Endothelial cell of umbilical vein (primary cell): ENCODE results near the gene SLC11A1. TPM values are rescaled to one million over a fixed set of nuclear protein-coding genes. Genes with fewer than 3 reads are reported as not detected.

Source experiments
- BruUV-seq: library from RNA; stranded (reverse); fragments of 400-500 nt; replicated peaks from 2 replicates; lab custom pipeline; 2021; lab: Mats Ljungman, UMichigan
- CTCF ChIA-PET: fragments of 300-600, 350-600 bp; sonication (Branson Sonifier 250); formaldehyde crosslinking; loops from one replicate; lab custom pipeline; 2021; ENCODE audit warnings: antibody characterized with exemption, inconsistent platforms; lab: Charles Lee
- POLR2A ChIA-PET: fragments of 300-600, 350-600 bp; sonication (Branson Sonifier 250); formaldehyde crosslinking; loops from one replicate; lab custom pipeline; 2021; ENCODE audit warnings: antibody characterized with exemption, inconsistent platforms; lab: Charles Lee
- DNase-seq: peaks from one replicate; pipeline ENCODE4 v3.0.0-alpha.2; 2011; ENCODE audit warnings: low read depth, low spot score
- FAIRE-seq: peaks from 2 replicates; lab custom pipeline; 2011; peaks lifted over from hg19 to GRCh38; lab: Jason Lieb, UNC
- H2AFZ ChIP-seq: 2 replicates; pipeline ENCODE4 v1.6.0; 2012; ENCODE audit warnings: low read depth, low read length, control low read depth, inconsistent platforms
- H3K27ac ChIP-seq: 2 replicates; pipeline ENCODE4 v1.5.1; 2011; ENCODE audit warnings: low read depth, mild to moderate bottlenecking, control low read depth, low read length, moderate library complexity; ENCODE audit not compliant: insufficient read depth
- H3K27me3 ChIP-seq, 2 experiments: 2 replicates each; pipeline versions ENCODE4 v1.6.0 to v1.6.1; 2011; ENCODE audit warnings: low read length in 2 of 2, mixed read lengths in 1 of 2; ENCODE audit not compliant: control insufficient read depth in 2 of 2, insufficient read depth in 2 of 2
- H3K36me3 ChIP-seq, 2 experiments: 2 replicates in 1 of 2; 3 replicates in 1 of 2; pipeline ENCODE4 v1.5.1; 2011; ENCODE audit warnings: low read length in 2 of 2, mild to moderate bottlenecking in 1 of 2, moderate library complexity in 1 of 2; ENCODE audit not compliant: control insufficient read depth in 2 of 2, insufficient read depth in 2 of 2; ENCODE audit errors: extremely low read depth in 1 of 2
- H3K4me1 ChIP-seq: 3 replicates; pipeline ENCODE4 v1.5.1; 2011; ENCODE audit warnings: mild to moderate bottlenecking, low read length; ENCODE audit not compliant: control insufficient read depth, insufficient read depth; ENCODE audit errors: extremely low read depth
- H3K4me2 ChIP-seq: 2 replicates; pipeline ENCODE4 v1.6.1; 2011; ENCODE audit warnings: low read length, control low read depth, mixed read lengths; ENCODE audit not compliant: insufficient read depth
- H3K4me3 ChIP-seq, 3 experiments: fragments of 200-600 bp in 1 of 3; sonication (generic), shearing (Covaris generic) in 1 of 3; replicated peaks in 1 of 3; 2 replicates each; pipeline ENCODE4 v1.5.1; 2011 to 2016; ENCODE audit warnings: control low read depth in 3 of 3, low read length in 3 of 3, mild to moderate bottlenecking in 2 of 3, inconsistent platforms in 1 of 3, low read depth in 1 of 3, moderate library complexity in 1 of 3; ENCODE audit not compliant: insufficient read depth in 1 of 3
- H3K79me2 ChIP-seq: 2 replicates; pipeline ENCODE4 v1.6.0; 2012; ENCODE audit warnings: low read length, inconsistent platforms; ENCODE audit not compliant: control insufficient read depth, insufficient read depth
- H3K9ac ChIP-seq: replicated peaks from 2 replicates; pipeline ENCODE3; 2011; ENCODE audit warnings: low read length, control low read depth; ENCODE audit not compliant: insufficient read depth; ENCODE audit errors: extremely low read depth
- H3K9me1 ChIP-seq: replicated peaks from 3 replicates; pipeline ENCODE4 v1.6.0; 2011; ENCODE audit warnings: mild to moderate bottlenecking, low read length; ENCODE audit not compliant: control insufficient read depth, insufficient read depth; ENCODE audit errors: extremely low read depth
- H3K9me3 ChIP-seq: replicated peaks from 2 replicates; pipeline ENCODE4 v1.5.1; 2012; ENCODE audit warnings: low read length, inconsistent platforms; ENCODE audit not compliant: control insufficient read depth, insufficient read depth
- H4K20me1 ChIP-seq: replicated peaks from 2 replicates; pipeline ENCODE3; 2011; ENCODE audit warnings: mild to moderate bottlenecking, low read length; ENCODE audit not compliant: control insufficient read depth, insufficient read depth; ENCODE audit errors: extremely low read depth
- FOS ChIP-seq: IDR thresholded peaks from 2 replicates; pipeline ENCODE4 v1.6.1; 2011; ENCODE audit warnings: mild to moderate bottlenecking, low read length, moderate library complexity, borderline replicate concordance; ENCODE audit not compliant: insufficient read depth
- GATA2 ChIP-seq: IDR thresholded peaks from 2 replicates; pipeline ENCODE4 v1.7.0; 2011; ENCODE audit warnings: low read depth, mild to moderate bottlenecking, moderate library complexity, mixed read lengths, low read length; ENCODE audit not compliant: insufficient read length, insufficient read depth
- JUN ChIP-seq: IDR thresholded peaks from 2 replicates; pipeline ENCODE4 v1.6.1; 2011; ENCODE audit warnings: borderline replicate concordance, low read depth; ENCODE audit not compliant: insufficient read length, insufficient read depth
- MYC ChIP-seq: IDR thresholded peaks from one replicate; pipeline ENCODE4 v1.6.1; 2011; ENCODE audit warnings: mild to moderate bottlenecking, low read depth, low read length
- dilution Hi-C: fragments of 300-500 bp; cut with MboI; formaldehyde crosslinking; loops from one replicate; pipeline ENCODE4 v1.15.0; 2019; ENCODE audit warnings: low sequenced_read_pairs; ENCODE audit not compliant: extremely low pct_ligation_motif_present
- intact Hi-C: fragments of 100-400 bp; cut with micrococcal nuclease; formaldehyde crosslinking; loops from one replicate; pipeline ENCODE4 v1.10.0; 2022
- polyA plus RNA-seq, 4 experiments: library from polyadenylated mRNA; depleted of rRNA in 3 of 4; stranded (reverse) in 3 of 4; unstranded in 1 of 4; fragments of >200 nt; gene quantifications; 2 replicates each; pipeline versions ENCODE4 v1.2.1 to v1.2.3, GENCODE V29; 2011 to 2012; ENCODE audit warnings: missing spikeins in 1 of 4
- total RNA-seq: library from RNA; stranded (reverse); gene quantifications from 2 replicates; pipeline ENCODE4 v1.2.3, GENCODE V29; 2021
- TF ChIP-seq, protein P1 (sequence below), 2 donors: IDR thresholded peaks; 1 replicate in 1 of 2; 2 replicates in 1 of 2; pipeline ENCODE4 v1.5.1; 2011; ENCODE audit warnings: low read length in 2 of 2, mild to moderate bottlenecking in 2 of 2, moderate library complexity in 2 of 2, control low read depth in 1 of 2, inconsistent platforms in 1 of 2, low read depth in 1 of 2; ENCODE audit not compliant: insufficient read depth in 1 of 2; ENCODE audit errors: extremely low read depth in 1 of 2

The SLC11A1 gene
- total and polyA plus RNA-seq, 2 donors (not counting 3 experiments of a cell fraction or from before 2014, with no cell fraction given): 0.03 TPM; not detected in 1

DNA sequence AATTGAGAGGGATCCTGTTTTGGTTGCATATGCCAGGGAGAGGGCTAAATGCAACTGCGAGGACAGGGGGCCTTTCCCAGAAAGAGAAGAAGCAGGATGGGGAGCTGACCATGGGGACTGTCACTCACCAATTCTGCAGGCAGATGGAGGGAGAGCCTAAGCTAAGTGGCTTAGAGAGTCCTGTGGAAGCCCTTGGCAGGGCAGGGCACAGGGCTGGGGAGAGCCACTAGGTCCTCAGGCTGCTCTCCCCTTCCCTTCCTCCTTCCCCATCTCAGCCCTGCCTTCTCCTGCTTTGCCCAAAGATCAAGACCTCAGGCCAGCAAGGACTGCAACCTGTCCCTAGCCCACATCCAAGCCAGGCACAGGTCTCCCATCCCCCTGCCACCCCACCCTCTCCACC lies 49.8 kb upstream of the SLC11A1 start:
- no peak for DNase-seq
- ChIA-PET POLR2A (no interaction called here), CTCF (interaction anchor here (1.4 kb wide), 1 partner anchor 31 kb away, joined by 4 read pairs; no protein-coding TSS in a partner anchor)
- H3K36me3 ChIP-seq: no peaks in the 10 kb centered on the region
- dilution Hi-C loops: no loop called here
- H2AFZ ChIP-seq: no peak overlapping the region
- FAIRE-seq: no peak
- H3K9me3 ChIP-seq: no peaks in the 10 kb centered on the region
- H3K27me3 ChIP-seq: no peaks in the 10 kb centered on the region
- no peaks in the 10 kb centered on the region for H4K20me1 ChIP-seq
- H3K9ac ChIP-seq: no peak overlapping the region
- TF ChIP-seq, protein P1, sequence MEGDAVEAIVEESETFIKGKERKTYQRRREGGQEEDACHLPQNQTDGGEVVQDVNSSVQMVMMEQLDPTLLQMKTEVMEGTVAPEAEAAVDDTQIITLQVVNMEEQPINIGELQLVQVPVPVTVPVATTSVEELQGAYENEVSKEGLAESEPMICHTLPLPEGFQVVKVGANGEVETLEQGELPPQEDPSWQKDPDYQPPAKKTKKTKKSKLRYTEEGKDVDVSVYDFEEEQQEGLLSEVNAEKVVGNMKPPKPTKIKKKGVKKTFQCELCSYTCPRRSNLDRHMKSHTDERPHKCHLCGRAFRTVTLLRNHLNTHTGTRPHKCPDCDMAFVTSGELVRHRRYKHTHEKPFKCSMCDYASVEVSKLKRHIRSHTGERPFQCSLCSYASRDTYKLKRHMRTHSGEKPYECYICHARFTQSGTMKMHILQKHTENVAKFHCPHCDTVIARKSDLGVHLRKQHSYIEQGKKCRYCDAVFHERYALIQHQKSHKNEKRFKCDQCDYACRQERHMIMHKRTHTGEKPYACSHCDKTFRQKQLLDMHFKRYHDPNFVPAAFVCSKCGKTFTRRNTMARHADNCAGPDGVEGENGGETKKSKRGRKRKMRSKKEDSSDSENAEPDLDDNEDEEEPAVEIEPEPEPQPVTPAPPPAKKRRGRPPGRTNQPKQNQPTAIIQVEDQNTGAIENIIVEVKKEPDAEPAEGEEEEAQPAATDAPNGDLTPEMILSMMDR (IDR thresholded peaks at IDR 0.05; ENCODE audit: extremely low read depth in 1 of 2, insufficient read depth in 1 of 2, low read depth in 1 of 2, low read length in 2 of 2): no peak
- no peak for TF ChIP-seq FOS
- TF ChIP-seq JUN: no peak
- TF ChIP-seq MYC: no peak
- TF ChIP-seq GATA2: no peak
- intact Hi-C loops: no loop called here
- no TSS peak for BruUV-seq
- no peaks in the 10 kb centered on the region for H3K9me1 ChIP-seq
- H3K79me2 ChIP-seq: no peaks in the 10 kb centered on the region
- H3K4me3 ChIP-seq: no peak overlapping the region
- no peak overlapping the region for H3K4me2 ChIP-seq
- H3K4me1 ChIP-seq: no peaks in the 10 kb centered on the region
- H3K27ac ChIP-seq: no peak overlapping the region
